ENCODE results near the gene LRTM2. TPM values are rescaled to one million over a fixed set of nuclear protein-coding genes. Genes with fewer than 3 reads are reported as not detected.

LRTM2 gene
- total and polyA plus RNA-seq, 8 donors: not detected

GRCh38 chr12:1875608-1876007 lies 55.2 kb downstream of the LRTM2 start:
- H3K4me1 ChIP-seq: no peaks in the 10 kb centered on the region
- peaks cover 0 to 3% of the 10 kb centered on the region in 2 donors for H3K27me3 ChIP-seq
- intact Hi-C loops (cut with DNase I): no loop called here
- no peaks in the 10 kb centered on the region for H3K9me3 ChIP-seq
- no peaks in the 10 kb centered on the region for H3K36me3 ChIP-seq
- no peak for TF ChIP-seq CTCF (IDR thresholded peaks at IDR 0.05)
- no peak overlapping the region for H3K4me3 ChIP-seq
- H3K27ac ChIP-seq: no peak overlapping the region
- DNase-seq (no peak), ATAC-seq (no peak)

GRCh38 chr12:1876086-1876485 lies 55.7 kb downstream of the LRTM2 start:
- ATAC-seq (no peak), DNase-seq (no peak)
- TF ChIP-seq CTCF (IDR thresholded peaks at IDR 0.05): no peak
- Histone ChIP-seq H3K9me3 (no peaks in the 10 kb centered on the region), H3K27me3 (peaks cover 0 to 3% of the 10 kb centered on the region in 2 donors), H3K27ac (no peak overlapping the region), H3K36me3 (no peaks in the 10 kb centered on the region), H3K4me1 (no peaks in the 10 kb centered on the region), H3K4me3 (no peak overlapping the region)
- intact Hi-C loops (cut with DNase I): no loop called here

GRCh38 chr12:1877169-1877878 lies 57.0 kb downstream of the LRTM2 start:
- no peak for TF ChIP-seq CTCF (IDR thresholded peaks at IDR 0.05)
- intact Hi-C loops (cut with DNase I): no loop called here
- Histone ChIP-seq H3K36me3 (no peaks in the 10 kb centered on the region), H3K27me3 (peaks cover 0 to 3% of the 10 kb centered on the region in 2 donors), H3K4me1 (no peaks in the 10 kb centered on the region), H3K9me3 (no peaks in the 10 kb centered on the region), H3K27ac (no peak overlapping the region), H3K4me3 (no peak overlapping the region)
- DNase-seq (no peak), ATAC-seq (no peak)

- intact Hi-C loops (cut with DNase I): no loop called here
- ATAC-seq: no peak
These were observed 57.8 kb downstream of the LRTM2 start for GRCh38 chr12:1878214-1878613.

GRCh38 chr12:1878695-1879094 lies 58.3 kb downstream of the LRTM2 start:
- ATAC-seq (no peak), DNase-seq (no peak)
- H3K27ac ChIP-seq: no peak overlapping the region
- no peaks in the 10 kb centered on the region for H3K4me1 ChIP-seq
- H3K9me3 ChIP-seq: no peaks in the 10 kb centered on the region
- TF ChIP-seq CTCF (IDR thresholded peaks at IDR 0.05): no peak
- peaks cover 0 to 10% of the 10 kb centered on the region in 2 donors for H3K27me3 ChIP-seq
- intact Hi-C loops (cut with DNase I): no loop called here
- no peaks in the 10 kb centered on the region for H3K36me3 ChIP-seq
- no peak overlapping the region for H3K4me3 ChIP-seq

More at GRCh38 chr12:1878214-1878613, 57.8 kb downstream of the LRTM2 start:
- TF ChIP-seq CTCF (IDR thresholded peaks at IDR 0.05): no peak
- no peak for DNase-seq
- no peaks in the 10 kb centered on the region for H3K9me3 ChIP-seq
- H3K27me3 ChIP-seq: peaks cover 0 to 5% of the 10 kb centered on the region in 2 donors
- H3K36me3 ChIP-seq: no peaks in the 10 kb centered on the region
- H3K4me3 ChIP-seq: no peak overlapping the region
- no peaks in the 10 kb centered on the region for H3K4me1 ChIP-seq
- no peak overlapping the region for H3K27ac ChIP-seq

Measured in left lung (tissue), 10 donors.